Liver (tissue), 9 donors: Measurements from ENCODE around the gene PLCXD3. TPM values are rescaled to one million over a fixed set of nuclear protein-coding genes. Genes with fewer than 3 reads are reported as not detected.

Experiments used
- DNase-seq: peaks from one replicate; pipeline ENCODE4 v3.0.0-alpha.2; 2017; ENCODE audit warnings: low spot score
- H3K27ac ChIP-seq, 2 donors: one replicate each; pipeline ENCODE4 v1.7.0; 2013; ENCODE audit warnings: inconsistent platforms in 2 of 2, low read length in 2 of 2, control low read depth in 1 of 2, low read depth in 1 of 2, mild to moderate bottlenecking in 1 of 2
- H3K27me3 ChIP-seq, 4 donors: one replicate each; pipeline versions ENCODE4 v1.6.1 to v1.7.0; 2013; ENCODE audit warnings: low read length in 3 of 4, inconsistent platforms in 1 of 4, mild to moderate bottlenecking in 1 of 4, moderate library complexity in 1 of 4; ENCODE audit not compliant: control insufficient read depth in 4 of 4, insufficient read depth in 4 of 4
- H3K36me3 ChIP-seq, 4 donors: one replicate each; pipeline versions ENCODE4 v1.6.1 to v1.7.0; 2013; ENCODE audit warnings: low read length in 3 of 4, mild to moderate bottlenecking in 3 of 4, low read depth in 1 of 4, moderate library complexity in 1 of 4; ENCODE audit not compliant: control insufficient read depth in 4 of 4, insufficient read depth in 3 of 4
- H3K4me1 ChIP-seq, 4 donors: one replicate each; pipeline versions ENCODE4 v1.6.1 to v1.7.0; 2013; ENCODE audit warnings: low read length in 3 of 4, mild to moderate bottlenecking in 3 of 4, moderate library complexity in 1 of 4; ENCODE audit not compliant: control insufficient read depth in 4 of 4, insufficient read depth in 4 of 4
- H3K4me3 ChIP-seq, 3 donors: one replicate each; pipeline versions ENCODE4 v1.6.1 to v1.7.0; 2013; ENCODE audit warnings: low read length in 3 of 3, control low read depth in 1 of 3, low read depth in 1 of 3, mild to moderate bottlenecking in 1 of 3
- H3K9ac ChIP-seq, 2 donors: one replicate each; pipeline ENCODE4 v1.7.0; 2013; ENCODE audit warnings: low read length in 2 of 2, mild to moderate bottlenecking in 2 of 2, moderate library complexity in 2 of 2, control low read depth in 1 of 2, low read depth in 1 of 2
- H3K9me3 ChIP-seq, 4 donors: one replicate each; pipeline versions ENCODE4 v1.6.1 to v1.7.0; 2013; ENCODE audit warnings: low read length in 3 of 4; ENCODE audit not compliant: control insufficient read depth in 4 of 4
- ATF3 ChIP-seq: IDR thresholded peaks from 2 replicates; pipeline ENCODE4 v1.6.1; 2016; ENCODE audit warnings: antibody characterized with exemption
- CTCF ChIP-seq: fragments of 150-350 bp; IDR thresholded peaks from 2 replicates; pipeline ENCODE4 v1.5.1; 2017; ENCODE audit warnings: improper control_type of control experiment, low read depth, low read length; ENCODE audit not compliant: missing input control
- EGR1 ChIP-seq, 2 donors: IDR thresholded peaks; 2 replicates each; pipeline ENCODE4 v1.6.1; 2016 to 2018; ENCODE audit warnings: antibody characterized with exemption in 2 of 2, low read depth in 2 of 2
- FOXA1 ChIP-seq: IDR thresholded peaks from 2 replicates; pipeline ENCODE4 v1.6.1; 2016; ENCODE audit warnings: antibody characterized with exemption
- FOXA2 ChIP-seq: IDR thresholded peaks from 2 replicates; pipeline ENCODE4 v1.6.1; 2016; ENCODE audit warnings: antibody characterized with exemption
- GABPA ChIP-seq, 2 donors: IDR thresholded peaks in 1 of 2; conservative IDR thresholded peaks in 1 of 2; 2 replicates each; pipeline ENCODE4 v1.6.1; 2016; ENCODE audit warnings: antibody characterized with exemption in 2 of 2, mild to moderate bottlenecking in 1 of 2, moderate library complexity in 1 of 2
- HNF4A ChIP-seq, 2 donors: conservative IDR thresholded peaks; 2 replicates each; pipeline ENCODE4 v1.6.1; 2016; ENCODE audit warnings: antibody characterized with exemption in 2 of 2, mild to moderate bottlenecking in 2 of 2
- HNF4G ChIP-seq: IDR thresholded peaks from 2 replicates; pipeline ENCODE4 v1.6.1; 2016; ENCODE audit warnings: antibody characterized with exemption
- JUND ChIP-seq, 2 donors: IDR thresholded peaks; 2 replicates each; pipeline ENCODE4 v1.6.1; 2016; ENCODE audit warnings: antibody characterized with exemption in 2 of 2
- NR2F2 ChIP-seq: IDR thresholded peaks from 2 replicates; pipeline ENCODE4 v1.6.1; 2016; ENCODE audit warnings: antibody characterized with exemption
- RAD21 ChIP-seq, 2 donors: IDR thresholded peaks; 2 replicates each; pipeline ENCODE4 v1.6.1; 2016; ENCODE audit warnings: antibody characterized with exemption in 2 of 2, mild to moderate bottlenecking in 2 of 2
- REST ChIP-seq: IDR thresholded peaks from 2 replicates; pipeline ENCODE4 v1.6.1; 2016; ENCODE audit warnings: antibody characterized with exemption, mild to moderate bottlenecking
- RXRA ChIP-seq, 2 donors: IDR thresholded peaks; 2 replicates each; pipeline ENCODE4 v1.6.1; 2017 to 2018; ENCODE audit warnings: antibody characterized with exemption in 2 of 2, mild to moderate bottlenecking in 1 of 2
- SP1 ChIP-seq: IDR thresholded peaks from 2 replicates; pipeline ENCODE4 v1.6.1; 2018; ENCODE audit warnings: antibody characterized with exemption, mild to moderate bottlenecking
- TAF1 ChIP-seq: conservative IDR thresholded peaks from 2 replicates; pipeline ENCODE4 v1.6.1; 2016; ENCODE audit warnings: antibody characterized with exemption, mild to moderate bottlenecking
- YY1 ChIP-seq: IDR thresholded peaks from 2 replicates; pipeline ENCODE4 v1.6.1; 2016; ENCODE audit warnings: antibody characterized with exemption, mild to moderate bottlenecking
- ZBTB33 ChIP-seq: IDR thresholded peaks from 2 replicates; pipeline ENCODE4 v1.6.1; 2016; ENCODE audit warnings: antibody characterized with exemption
- WGBS: extraction: QIAGEN DNeasy Blood & Tissue Kit; methylation state at CpG from one replicate; pipeline ENCODE4 v1.1.7; 2013; 5-methylcytosine and 5-hydroxymethylcytosine counted together
- polyA plus RNA-seq, 2 donors: library from polyadenylated mRNA; stranded (reverse) in 1 of 2; unstranded in 1 of 2; fragments of 200-250 nt in 1 of 2; fragments of >200 nt in 1 of 2; fragmentation: Nextera tagmentation in 1 of 2; extraction: Ambion mirVana in 1 of 2; gene quantifications; one replicate each; pipeline versions ENCODE4 v1.2.1 to v1.2.3, GENCODE V29; 2013 to 2015
- total RNA-seq, 2 donors: library from RNA; depleted of rRNA; stranded (reverse); fragments of >200 nt; gene quantifications; one replicate each; pipeline ENCODE4 v1.2.3, GENCODE V29; 2014
- TF ChIP-seq, protein P1 (sequence below): IDR thresholded peaks from 2 replicates; pipeline ENCODE4 v1.6.1; 2016; ENCODE audit warnings: antibody characterized with exemption
- donor health status: healthy.
- donor health status: healthy.
- donor health status: healthy.
- donor health status: healthy.
- donor health status: healthy.

Gene PLCXD3
- total and polyA plus RNA-seq, 4 donors: 0.05 to 2.4 (median 0.58) TPM

GRCh38 chr5:41459557-41459956 lies 50.8 kb downstream of the PLCXD3 start:
- TF ChIP-seq TAF1: no peak
- TF ChIP-seq, protein P1, sequence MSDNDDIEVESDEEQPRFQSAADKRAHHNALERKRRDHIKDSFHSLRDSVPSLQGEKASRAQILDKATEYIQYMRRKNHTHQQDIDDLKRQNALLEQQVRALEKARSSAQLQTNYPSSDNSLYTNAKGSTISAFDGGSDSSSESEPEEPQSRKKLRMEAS: no peak
- TF ChIP-seq HNF4A (conservative IDR thresholded peaks at IDR 0.05): no peak
- TF ChIP-seq SP1: no peak
- TF ChIP-seq YY1: no peak
- TF ChIP-seq ZBTB33: no peak
- no peak for TF ChIP-seq REST
- no peak for TF ChIP-seq NR2F2
- no peak for TF ChIP-seq FOXA1
- no peak for TF ChIP-seq HNF4G
- TF ChIP-seq JUND (IDR thresholded peaks at IDR 0.05): no peak
- no peak for TF ChIP-seq RXRA (IDR thresholded peaks at IDR 0.05)
- no peak for TF ChIP-seq CTCF
- TF ChIP-seq EGR1 (IDR thresholded peaks at IDR 0.05; ENCODE audit: low read depth in 2 of 2): no peak
- no peak for TF ChIP-seq ATF3
- no peak for TF ChIP-seq FOXA2
- TF ChIP-seq GABPA (IDR thresholded peaks at IDR 0.05 in 1 of 2, conservative IDR thresholded peaks at IDR 0.05 in 1 of 2): no peak
- TF ChIP-seq RAD21 (IDR thresholded peaks at IDR 0.05): no peak
- WGBS: 97% methylated on average over 1 of the region's 1 CpG
- H3K9ac ChIP-seq: no peak overlapping the region

More at GRCh38 chr5:41459557-41459956, 50.8 kb downstream of the PLCXD3 start:
- no peak overlapping the region for H3K27ac ChIP-seq
- H3K27me3 ChIP-seq: peaks cover 0 to 5% (median 0%) of the 10 kb centered on the region in 4 donors
- no peaks in the 10 kb centered on the region for H3K9me3 ChIP-seq
- no peaks in the 10 kb centered on the region for H3K36me3 ChIP-seq
- H3K4me1 ChIP-seq: no peaks in the 10 kb centered on the region
- DNase-seq: no peak
- no peak overlapping the region for H3K4me3 ChIP-seq
